M059J (cell line): ENCODE results near the gene EDN2. TPM values are rescaled to one million over a fixed set of nuclear protein-coding genes. Genes with fewer than 3 reads are reported as not detected.

Source experiments
- DNase-seq: peaks from one replicate; pipeline ENCODE4 v3.0.0-alpha.2; 2012; ENCODE audit warnings: low read depth
- total RNA-seq: library from RNA; depleted of rRNA; stranded (reverse); fragments of >200 nt; shearing (Covaris generic); gene quantifications from 2 replicates; pipeline ENCODE4 v1.2.3, GENCODE V29; 2014; rRNA removed

Gene EDN2
- total RNA-seq, 1 experiment from 2014 or later, result not detected

DNA sequence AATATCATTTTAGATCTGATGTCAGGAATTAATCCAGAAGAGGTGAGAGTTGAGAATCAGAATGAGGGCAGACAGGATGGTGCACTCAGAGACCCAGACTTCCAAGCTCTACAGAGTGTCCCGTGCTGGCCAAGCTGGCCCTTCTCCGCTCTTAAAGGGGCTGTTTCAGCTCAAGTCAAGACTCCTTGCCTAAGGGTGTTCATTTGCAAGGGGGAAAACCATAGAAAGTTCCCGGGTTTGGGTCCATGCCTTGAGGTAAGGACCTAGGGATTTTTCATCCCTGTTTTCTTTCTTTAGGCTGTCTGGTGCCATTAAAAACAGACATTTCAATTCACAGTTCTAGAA, 47.5 kb downstream of the EDN2 start:
- no peak for DNase-seq

DNA sequence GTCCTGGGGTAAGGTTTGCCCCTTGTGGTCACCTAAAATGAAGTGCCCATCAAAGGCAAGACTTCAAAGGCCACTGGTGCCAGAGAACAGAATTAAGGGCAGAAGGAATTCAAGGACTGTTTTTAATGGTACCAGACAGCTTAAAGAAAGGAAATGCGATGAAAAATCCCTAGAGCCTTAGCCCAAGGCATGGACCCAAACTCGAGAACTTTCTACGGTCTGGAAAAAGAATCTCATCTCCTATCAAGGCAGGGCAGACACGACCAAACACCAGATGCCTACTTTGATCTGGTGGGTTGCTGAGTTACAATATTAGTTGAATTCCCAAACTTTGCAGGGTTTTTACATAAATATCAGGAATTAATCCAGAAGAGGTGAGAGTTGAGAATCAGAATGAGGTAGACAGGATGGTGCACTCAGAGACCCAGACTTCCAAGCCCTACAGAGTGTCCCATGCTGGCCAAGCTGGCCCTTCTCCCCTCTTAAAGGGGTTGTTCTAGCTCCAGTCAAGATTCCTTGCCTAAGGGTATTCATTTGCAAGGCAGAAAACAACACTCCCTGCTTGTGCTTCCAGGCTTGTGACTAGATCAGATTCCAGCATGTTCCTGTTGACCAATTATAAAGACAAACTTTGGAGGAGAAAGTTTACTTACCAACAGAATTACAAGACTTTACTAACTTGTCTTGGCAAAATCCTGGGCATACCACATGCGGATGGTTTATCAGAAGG, 48.0 kb downstream of the EDN2 start:
- DNase-seq, result peak; percentile 45

DNA sequence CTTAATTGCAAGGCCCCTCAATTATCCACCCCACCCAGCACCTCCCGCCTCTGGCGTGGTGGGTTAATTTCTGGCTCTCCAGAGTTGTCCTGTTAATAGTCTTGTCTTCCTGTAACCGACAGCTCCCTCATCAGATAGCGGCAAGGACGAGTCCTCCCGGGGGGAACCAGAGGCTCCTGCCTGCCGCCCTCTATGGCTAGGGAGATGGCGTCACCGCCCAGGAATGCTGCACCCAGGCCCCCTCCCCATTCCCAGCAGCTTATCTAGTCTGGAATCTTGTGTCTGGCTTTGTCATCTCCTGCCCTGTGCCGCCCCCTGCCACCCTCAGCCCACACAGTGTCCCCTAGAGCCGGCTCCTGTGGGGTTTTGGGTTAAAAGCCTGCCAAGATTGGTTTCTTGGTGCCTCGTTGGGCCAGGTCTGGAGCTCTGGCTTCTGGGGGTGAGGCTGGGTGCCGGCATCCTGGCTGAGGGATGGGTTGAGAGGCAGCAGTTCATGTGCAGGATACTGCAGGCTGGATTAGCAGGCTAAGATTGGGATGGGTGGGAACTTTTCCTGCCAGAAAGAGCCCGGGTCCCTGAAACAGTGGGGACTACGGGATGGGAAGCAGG, 48.8 kb downstream of the EDN2 start:
- peak; percentile 69 for DNase-seq

DNA sequence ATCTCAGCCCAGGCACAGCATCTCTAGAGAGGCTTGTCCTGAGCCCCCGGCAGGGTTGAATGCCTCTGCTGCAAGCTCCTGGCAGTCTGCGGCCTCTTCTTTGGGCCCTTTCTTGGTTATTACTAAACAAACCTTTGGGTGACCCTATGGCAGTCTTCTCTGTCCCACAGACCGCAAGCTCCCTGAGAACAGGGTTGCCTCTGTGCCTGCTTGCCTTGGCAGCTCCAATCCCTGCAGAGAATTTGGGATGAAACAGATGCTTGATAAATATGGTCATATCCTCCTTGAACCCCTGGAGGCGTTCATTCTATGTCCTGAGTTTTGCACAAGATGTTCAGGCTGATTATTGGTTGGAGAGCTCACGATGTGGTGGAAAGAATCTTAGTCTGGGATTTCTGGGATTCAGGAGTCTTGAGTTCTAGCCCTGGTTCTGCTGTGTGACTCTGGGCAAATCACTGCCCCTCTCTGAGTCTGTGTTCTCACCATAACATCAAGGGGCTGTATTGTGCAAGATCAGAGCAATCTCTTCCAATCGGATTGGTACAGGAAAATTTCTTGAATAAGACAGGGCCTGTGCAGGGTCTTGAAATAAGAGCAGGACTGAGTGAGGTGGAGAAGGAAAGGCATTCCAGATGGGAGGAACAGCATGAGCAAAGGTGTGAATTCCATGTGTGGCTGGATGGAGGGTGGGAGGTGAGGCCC, 49.6 kb downstream of the EDN2 start:
- DNase-seq, result peak; percentile 83

DNA sequence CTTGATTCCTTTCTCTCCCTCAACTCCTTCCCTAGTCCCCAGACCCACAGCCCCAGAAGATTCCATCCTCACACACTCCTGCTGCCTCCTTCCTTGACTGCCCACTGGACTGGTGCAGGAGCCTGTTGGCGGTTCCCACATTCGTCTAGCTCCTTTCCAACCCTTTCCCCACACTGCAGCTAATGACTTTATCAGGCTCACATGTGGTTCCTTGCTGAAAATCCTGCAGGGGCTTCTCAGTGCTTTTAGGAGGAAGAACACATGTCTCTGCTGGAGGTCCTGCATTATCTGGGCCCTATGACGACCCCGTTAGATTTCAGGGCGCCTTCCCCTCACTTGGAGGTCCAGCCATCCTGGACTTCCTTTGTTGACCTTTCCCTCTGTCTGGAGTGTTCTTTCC, 50.2 kb downstream of the EDN2 start:
- no peak for DNase-seq

DNA sequence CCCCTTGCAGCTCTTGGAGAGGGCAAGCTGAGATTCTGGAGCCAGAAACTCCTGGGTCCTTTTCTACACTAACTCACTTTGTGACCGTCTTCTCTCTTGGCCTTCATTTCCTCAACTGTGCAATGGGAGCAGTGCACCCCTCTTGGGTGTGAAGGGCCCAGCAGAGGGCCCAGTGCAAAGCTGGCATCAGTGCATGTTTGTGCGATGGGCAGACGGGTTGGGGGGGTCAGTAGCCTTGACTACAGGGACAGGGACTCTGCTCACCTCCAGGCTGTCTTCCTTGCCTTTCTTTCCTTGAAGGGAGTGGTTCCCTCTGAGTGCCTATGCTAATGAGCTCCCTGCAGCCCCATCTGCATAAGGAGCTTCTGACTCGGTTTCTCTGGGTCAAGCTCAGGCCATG, 51.0 kb downstream of the EDN2 start:
- DNase-seq, result no peak

DNA sequence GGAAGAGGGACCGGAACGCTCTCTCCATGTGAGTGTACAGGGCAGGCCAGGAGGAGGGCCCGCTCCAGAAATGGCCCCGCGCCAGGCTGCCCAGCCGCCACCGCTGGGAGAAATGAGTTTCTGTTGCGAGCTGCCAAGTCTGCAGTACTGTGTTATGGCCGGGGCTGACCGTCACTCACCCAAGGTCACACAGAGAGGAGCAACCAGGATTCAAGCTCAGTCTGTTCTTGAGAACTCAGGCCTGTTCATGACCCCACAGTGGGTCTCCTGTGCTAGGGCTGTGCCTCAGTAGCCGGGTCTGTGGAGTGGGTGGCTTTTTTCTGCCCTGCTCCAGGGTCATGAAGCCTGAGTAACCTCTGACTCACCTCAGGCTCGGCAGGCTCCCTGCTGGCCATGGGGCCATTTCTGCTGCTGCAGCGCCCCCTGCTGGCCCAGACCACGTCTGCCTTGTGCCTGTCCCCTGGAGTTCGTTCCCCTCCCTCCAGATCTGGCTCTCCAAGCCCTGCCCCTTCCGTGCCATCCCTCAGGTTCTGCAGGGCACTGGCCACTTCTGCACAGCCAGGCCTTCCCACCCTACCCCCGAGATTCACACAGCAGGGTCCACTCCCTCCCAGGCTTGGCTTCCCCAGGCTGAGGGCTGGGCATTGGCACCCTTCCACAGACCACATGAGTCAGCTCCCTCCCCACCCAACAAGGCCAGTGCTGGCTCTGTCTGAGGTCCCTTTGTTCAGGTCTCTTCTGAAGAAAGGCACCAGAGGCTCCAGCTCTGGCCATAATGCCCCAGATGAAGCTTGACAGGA, 51.8 kb downstream of the EDN2 start:
- DNase-seq, result peak; percentile 98

DNA sequence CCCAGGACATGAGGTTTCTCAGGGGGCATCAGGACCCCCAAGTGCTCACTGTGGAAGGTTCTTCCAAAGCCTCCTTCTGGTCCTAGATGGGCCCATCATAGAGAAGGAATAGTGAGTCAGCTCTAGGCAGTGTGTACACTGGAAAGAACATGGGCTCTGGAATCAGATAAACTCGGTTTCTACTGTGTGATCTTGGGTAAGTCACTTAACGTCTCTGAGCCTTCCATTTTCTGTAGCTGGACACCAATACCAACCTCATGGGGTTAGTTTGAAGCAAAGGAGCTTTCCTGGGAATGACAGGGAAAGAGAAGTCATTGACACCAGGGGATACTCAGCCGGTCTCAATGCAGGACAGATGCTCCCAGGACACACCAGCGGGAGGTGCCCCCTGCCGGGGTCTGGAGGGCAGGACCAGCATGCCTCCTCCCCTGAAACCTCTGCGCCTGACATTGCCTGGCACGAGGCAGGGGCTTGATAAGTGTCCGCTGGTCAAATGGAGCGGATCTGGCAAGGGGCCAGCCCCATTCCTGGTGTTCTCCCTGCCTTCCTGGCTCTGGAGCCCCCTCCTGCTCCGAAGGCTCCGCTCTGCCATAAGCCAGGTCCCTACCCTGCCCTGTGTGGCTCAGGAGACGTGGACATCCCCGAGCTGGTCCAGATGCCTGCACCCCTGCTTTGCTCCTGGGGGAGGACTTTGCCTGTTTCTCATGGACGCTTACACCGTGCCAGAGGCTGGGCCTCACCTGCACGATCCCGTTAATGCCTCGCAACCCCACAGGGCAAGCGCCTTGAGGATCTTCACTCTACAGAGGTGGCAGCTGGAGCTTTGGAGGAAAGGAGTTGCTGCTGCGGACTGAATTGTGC, 52.8 kb downstream of the EDN2 start:
- no peak for DNase-seq

DNA sequence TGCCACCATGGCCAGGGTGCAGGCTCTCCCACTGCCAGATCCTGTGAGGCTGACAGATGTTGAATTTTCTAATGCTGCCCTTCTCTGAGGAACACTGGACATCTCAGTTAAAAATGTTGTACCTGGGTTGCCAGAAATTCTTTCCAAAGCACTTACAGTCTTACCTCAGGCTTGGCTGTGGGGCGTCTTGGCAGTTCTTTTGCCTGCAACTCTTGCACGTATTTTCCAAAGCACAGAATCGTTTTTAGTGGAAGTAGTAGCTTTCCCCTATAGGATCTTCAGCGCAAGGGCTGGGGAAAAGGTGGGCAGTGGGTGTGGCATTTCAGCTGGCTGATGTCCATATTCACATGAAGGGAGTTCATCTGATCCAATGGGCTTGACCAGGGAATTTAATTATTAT, 53.9 kb downstream of the EDN2 start:
- DNase-seq, result no peak

DNA sequence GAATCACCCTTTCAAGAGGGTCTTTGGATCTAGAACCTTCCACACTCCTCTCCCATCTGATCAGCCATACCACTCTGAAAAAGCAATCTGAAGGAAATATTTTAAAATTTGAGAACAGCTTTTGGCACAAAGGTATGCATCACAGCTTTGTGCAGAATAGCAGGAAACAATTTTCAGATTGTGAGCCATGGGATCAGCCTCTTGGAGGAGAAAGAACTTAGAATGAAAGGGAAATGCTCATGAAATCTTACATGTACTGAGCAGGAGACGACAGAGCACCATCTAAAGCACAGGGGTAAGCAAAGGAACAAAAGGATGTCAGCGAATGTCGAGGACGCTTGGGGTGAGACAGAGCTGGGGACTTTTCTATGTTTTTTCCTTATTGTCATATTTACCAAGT, 54.4 kb downstream of the EDN2 start:
- no peak for DNase-seq

DNA sequence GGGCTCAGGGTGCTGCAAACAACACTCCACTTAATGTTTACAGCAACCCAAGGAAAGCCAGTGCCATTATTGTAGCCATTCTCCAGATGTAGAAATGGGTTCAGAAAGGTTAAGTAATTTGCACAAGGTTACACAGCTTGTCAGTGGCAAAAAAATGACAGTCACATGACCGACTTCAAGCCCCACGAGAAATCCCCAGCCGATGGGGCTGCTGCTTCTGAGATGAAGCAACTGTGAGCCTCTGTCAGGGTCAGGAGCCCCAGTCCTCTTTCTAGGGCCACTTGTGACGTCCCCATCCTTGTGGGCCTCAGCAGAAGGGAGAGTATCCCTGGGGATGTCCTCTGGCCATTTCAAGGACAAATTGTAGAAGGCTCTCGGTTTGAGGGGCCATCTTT, 54.8 kb downstream of the EDN2 start:
- DNase-seq, result no peak

Other genes starting within 250 kb of the EDN2 start
- 18.8 and 28.8 TPM in 2 replicates for gene SCMH1, start 242.4 kb downstream of the EDN2 start, total RNA-seq
- gene FOXO6, start 123.2 kb downstream of the EDN2 start, total RNA-seq, result 0.57 TPM in 1 of 2 replicates, not detected in the other